WERI-Rb-1 (cell line): ENCODE results near the gene BTBD1.

Source experiments
- DNase-seq: peaks from one replicate; pipeline ENCODE4 v3.0.0-alpha.2; 2020
- H3K27ac ChIP-seq: fragments of 250-450 bp; sonication (Bioruptor Pico); 2 replicates; pipeline ENCODE4 v1.5.1; 2020; ENCODE audit warnings: mild to moderate bottlenecking, moderate library complexity
- H3K27me3 ChIP-seq: fragments of 250-450 bp; sonication (Bioruptor Pico); 2 replicates; pipeline ENCODE4 v1.5.1; 2021; ENCODE audit warnings: mild to moderate bottlenecking, low read depth, moderate library complexity; ENCODE audit not compliant: insufficient read depth, severe bottlenecking
- H3K36me3 ChIP-seq: fragments of 250-450 bp; sonication (Bioruptor Pico); 2 replicates; pipeline ENCODE4 v1.5.1; 2020; ENCODE audit warnings: mild to moderate bottlenecking, moderate library complexity
- H3K4me3 ChIP-seq: 2 replicates; pipeline ENCODE4 v1.5.1; 2011; ENCODE audit warnings: low read depth, mild to moderate bottlenecking, control low read depth, low read length
- H3K9me3 ChIP-seq: fragments of 250-450 bp; sonication (Bioruptor Pico); 2 replicates; pipeline ENCODE4 v1.5.1; 2021; ENCODE audit warnings: mild to moderate bottlenecking, moderate library complexity; ENCODE audit not compliant: severe bottlenecking
- TF ChIP-seq, protein P1 (sequence below): IDR thresholded peaks from 2 replicates; pipeline ENCODE4 v1.5.1; 2011; ENCODE audit warnings: low read depth, mild to moderate bottlenecking, control low read depth, inconsistent platforms, low read length

The BTBD1 gene

DNA sequence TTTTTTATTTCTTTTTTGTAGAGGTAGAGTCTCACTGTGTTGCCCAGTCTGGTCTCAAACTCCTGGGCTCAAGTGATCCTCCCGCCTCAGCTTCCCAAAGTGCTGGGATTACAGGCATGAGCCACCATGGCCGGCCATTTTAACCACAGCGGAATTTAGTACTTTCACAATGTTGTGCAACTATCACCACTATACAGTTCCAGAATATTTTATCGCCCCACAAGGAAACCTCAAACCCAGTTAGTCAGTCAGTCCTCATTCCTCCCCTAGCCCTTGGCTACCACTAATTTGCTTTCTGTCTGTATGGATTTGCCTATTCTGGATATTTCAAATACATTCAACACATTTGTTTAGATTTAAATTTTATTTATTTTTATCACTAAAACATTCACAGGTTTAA lies 99.0 kb downstream of the BTBD1 start:
- no peak for DNase-seq
- Histone ChIP-seq H3K4me3 (no peak overlapping the region), H3K27me3 (no peaks in the 10 kb centered on the region), H3K36me3 (no peaks in the 10 kb centered on the region), H3K9me3 (no peaks in the 10 kb centered on the region), H3K27ac (no peak overlapping the region)
- TF ChIP-seq, protein P1, sequence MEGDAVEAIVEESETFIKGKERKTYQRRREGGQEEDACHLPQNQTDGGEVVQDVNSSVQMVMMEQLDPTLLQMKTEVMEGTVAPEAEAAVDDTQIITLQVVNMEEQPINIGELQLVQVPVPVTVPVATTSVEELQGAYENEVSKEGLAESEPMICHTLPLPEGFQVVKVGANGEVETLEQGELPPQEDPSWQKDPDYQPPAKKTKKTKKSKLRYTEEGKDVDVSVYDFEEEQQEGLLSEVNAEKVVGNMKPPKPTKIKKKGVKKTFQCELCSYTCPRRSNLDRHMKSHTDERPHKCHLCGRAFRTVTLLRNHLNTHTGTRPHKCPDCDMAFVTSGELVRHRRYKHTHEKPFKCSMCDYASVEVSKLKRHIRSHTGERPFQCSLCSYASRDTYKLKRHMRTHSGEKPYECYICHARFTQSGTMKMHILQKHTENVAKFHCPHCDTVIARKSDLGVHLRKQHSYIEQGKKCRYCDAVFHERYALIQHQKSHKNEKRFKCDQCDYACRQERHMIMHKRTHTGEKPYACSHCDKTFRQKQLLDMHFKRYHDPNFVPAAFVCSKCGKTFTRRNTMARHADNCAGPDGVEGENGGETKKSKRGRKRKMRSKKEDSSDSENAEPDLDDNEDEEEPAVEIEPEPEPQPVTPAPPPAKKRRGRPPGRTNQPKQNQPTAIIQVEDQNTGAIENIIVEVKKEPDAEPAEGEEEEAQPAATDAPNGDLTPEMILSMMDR, result no peak

DNA sequence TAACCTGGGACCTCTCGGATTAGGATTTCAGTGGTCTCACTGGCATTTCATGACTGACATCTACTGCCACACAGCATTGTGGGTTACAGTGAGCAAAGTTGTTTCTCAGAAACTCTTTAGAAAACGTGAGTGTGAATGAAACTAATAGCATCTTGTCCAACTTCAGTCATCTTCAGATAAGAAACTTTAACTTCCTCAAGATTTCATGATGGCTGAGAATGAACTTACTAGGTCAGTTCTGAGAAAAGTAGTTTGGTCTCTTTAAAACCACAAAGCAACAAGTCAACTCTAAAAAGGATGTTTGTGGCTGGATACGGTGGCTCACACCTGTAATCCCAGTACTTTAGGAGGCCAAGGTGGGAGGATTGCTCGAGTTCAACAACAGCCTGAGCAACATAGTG lies 100.4 kb downstream of the BTBD1 start:
- Histone ChIP-seq H3K27me3 (no peaks in the 10 kb centered on the region), H3K9me3 (no peaks in the 10 kb centered on the region), H3K27ac (no peak overlapping the region), H3K4me3 (no peak overlapping the region), H3K36me3 (no peaks in the 10 kb centered on the region)
- DNase-seq, result no peak
- TF ChIP-seq, protein P1, result no peak
